Measurements from ENCODE around the gene LIPE. TPM values are rescaled to one million over a fixed set of nuclear protein-coding genes. Genes with fewer than 3 reads are reported as not detected.
"Not testable (repeated sequence)": the region's sequence is repeated elsewhere in the genome, so short reads cannot be mapped to it uniquely, and the experiment has no call there.

LIPE gene, protein sequence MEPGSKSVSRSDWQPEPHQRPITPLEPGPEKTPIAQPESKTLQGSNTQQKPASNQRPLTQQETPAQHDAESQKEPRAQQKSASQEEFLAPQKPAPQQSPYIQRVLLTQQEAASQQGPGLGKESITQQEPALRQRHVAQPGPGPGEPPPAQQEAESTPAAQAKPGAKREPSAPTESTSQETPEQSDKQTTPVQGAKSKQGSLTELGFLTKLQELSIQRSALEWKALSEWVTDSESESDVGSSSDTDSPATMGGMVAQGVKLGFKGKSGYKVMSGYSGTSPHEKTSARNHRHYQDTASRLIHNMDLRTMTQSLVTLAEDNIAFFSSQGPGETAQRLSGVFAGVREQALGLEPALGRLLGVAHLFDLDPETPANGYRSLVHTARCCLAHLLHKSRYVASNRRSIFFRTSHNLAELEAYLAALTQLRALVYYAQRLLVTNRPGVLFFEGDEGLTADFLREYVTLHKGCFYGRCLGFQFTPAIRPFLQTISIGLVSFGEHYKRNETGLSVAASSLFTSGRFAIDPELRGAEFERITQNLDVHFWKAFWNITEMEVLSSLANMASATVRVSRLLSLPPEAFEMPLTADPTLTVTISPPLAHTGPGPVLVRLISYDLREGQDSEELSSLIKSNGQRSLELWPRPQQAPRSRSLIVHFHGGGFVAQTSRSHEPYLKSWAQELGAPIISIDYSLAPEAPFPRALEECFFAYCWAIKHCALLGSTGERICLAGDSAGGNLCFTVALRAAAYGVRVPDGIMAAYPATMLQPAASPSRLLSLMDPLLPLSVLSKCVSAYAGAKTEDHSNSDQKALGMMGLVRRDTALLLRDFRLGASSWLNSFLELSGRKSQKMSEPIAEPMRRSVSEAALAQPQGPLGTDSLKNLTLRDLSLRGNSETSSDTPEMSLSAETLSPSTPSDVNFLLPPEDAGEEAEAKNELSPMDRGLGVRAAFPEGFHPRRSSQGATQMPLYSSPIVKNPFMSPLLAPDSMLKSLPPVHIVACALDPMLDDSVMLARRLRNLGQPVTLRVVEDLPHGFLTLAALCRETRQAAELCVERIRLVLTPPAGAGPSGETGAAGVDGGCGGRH
- polyA plus RNA-seq (2012; ENCODE audit: insufficient read depth, insufficient read length) = 14.7 TPM

DNA sequence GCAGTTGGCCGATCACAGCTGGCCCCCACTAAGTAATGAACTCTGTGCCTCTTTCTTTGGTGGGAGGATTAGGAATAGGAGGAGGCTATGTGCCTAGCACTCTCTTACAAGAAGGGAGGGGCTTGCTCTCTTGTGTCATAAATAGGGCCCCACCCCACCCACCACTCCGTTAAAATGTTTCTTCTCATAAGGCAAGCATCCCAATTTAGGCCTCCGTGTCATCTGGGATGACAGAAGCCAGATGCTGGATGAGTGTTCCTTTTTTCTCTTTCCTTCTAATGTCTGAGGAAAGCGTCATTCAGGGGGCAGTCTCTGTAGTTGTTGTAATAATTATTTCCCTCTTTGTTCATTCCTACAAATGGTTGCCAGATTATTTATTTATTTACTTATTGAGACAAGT, at the start of gene LIPE:
LIPE (minus strand) TSS at position 76 of the 400 bp plus-strand sequence. CDS start 239 bp downstream, outside the sequence.
- DNase-seq (ENCODE audit: low read depth, low spot score) = no peak
- H3K4me3 ChIP-seq (ENCODE audit: low read length) = no peak within 1 kb of the TSS

DNA sequence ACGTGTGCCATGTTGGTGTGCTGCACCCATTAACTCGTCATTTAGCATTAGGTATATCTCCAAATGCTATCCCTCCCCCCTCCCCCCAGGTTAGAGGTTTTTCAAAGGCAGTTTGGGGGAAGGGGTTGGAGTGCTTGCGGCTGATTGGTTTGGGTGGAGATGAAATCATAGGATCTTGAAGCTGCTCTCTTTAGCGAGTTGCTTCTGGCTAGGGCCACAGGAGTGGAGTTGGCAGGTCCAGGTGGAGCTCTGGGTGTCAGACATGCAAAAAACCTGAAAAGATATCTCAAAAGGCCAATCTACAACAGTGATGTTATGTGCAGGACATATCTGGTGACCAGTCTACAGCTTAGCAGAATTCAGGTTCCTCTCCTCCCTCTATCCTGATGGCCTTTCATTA, 48.2 kb upstream of the LIPE start:
- no peak overlapping the region for H3K4me3 ChIP-seq (ENCODE audit: low read length)
- DNase-seq (ENCODE audit: low read depth, low spot score) = no peak

DNA sequence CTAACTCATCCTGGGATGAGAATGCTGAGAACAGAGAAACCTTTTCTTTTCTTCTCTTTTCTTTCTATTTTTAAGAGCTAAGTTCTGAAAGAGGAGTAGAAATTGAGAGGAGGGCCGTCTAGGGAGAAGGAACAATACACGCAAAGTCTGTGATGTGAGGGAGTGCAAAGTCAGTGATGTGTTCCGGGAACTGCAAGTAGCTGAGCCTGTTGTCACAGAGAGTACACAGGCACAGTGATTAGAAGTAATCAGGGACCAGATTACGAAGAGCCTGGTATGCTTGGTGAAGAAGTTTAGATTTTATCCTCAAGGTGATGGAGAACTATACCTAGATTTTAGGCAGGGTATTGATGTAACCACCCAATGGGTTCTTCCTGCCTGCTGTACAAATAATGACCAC, 47.6 kb upstream of the LIPE start:
- no peak overlapping the region for H3K4me3 ChIP-seq (ENCODE audit: low read length)
- DNase-seq (ENCODE audit: low read depth, low spot score) = no peak

DNA sequence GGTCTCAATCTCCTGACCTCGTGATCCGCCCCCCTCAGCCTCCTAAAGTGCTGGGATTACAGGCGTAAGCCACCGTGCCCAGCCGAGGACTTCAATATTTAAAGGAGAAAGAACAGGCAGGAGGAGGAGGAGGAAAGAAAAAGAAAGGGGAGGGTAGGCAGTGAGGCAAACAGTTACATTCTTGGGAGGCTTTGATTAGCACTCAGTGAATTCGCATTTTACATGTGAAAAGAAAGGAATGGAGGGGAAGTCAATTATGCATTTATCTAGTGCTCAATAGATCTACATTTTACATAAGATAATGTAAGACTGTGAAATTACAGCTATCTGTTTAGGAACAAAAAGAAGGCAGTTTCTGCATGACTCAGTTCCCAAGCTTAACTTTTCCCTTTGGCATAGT, 46.5 kb upstream of the LIPE start:
- no peak overlapping the region for H3K4me3 ChIP-seq (ENCODE audit: low read length)
- DNase-seq (ENCODE audit: low read depth, low spot score) = no peak

DNA sequence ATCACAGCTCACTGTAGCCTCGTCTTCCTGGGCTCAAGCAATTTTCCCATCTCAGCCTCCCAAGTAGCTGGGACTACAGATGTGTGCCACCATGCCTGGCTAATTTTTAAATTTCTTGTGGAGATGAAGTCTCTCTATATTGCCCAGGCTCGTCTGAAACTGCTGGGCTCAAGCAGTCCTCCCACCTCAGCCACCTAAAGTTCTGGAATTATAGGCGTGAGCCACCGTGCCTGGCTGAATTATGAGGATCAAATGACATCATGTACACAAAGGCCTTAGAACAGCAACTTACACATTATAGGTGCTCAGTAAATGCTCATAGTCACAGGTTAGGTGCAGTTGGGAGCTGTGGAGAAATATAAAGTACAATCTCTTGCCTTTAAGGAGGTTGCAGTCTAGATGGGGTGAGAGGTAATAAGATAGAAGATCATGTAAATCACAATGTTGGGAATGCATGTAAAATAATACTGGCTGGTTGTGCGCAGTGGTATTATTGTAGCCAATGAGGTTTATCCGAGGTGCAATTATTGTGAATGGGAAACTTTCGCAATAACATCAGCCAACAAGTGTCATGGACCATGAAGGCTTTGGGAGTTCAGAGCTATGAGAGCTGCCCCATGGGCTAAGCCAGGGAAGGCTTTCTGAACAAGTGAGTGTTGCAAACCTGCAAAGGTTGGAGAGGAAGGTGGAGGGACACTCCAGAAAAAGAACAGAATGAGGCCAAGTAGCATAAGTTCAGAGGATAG, 45.4 kb upstream of the LIPE start:
- no peak for DNase-seq (ENCODE audit: low read depth, low spot score)
- no peak overlapping the region for H3K4me3 ChIP-seq (ENCODE audit: low read length)

DNA sequence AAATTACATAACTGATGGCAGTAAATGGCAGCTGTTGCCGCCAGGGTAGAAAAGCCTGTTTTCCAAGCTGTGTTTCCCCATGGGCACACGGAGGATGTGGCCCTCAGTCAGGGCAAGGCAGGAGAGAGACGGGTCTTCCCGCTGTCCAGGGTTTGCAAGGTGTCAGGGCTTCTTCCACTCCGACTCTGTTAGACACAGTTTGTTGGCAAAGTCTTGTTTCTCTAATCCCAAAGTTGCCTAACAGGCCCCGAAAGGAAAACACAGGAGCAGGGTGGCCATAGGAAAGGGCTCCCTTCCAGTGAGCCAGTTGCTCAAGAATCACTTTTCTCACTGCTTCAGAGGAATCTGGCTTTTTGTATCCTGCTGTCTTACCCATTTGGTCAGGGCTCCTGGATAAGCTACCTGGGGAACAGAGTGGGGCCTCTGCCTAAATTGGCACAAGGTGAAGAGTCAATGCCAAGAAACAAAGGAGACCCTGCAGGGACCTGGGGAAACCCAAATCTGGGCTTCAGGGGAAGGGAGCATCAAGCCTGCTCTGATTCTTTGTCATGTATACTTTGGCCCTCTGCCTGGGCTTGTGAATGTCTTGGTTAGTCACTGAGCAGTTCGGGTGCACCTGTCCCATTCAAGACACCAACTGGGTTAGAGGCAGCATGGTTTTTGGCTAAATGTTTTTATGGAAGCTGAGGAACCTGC, 44.5 kb upstream of the LIPE start:
- no peak for DNase-seq (ENCODE audit: low read depth, low spot score)
- no peak overlapping the region for H3K4me3 ChIP-seq (ENCODE audit: low read length)

DNA sequence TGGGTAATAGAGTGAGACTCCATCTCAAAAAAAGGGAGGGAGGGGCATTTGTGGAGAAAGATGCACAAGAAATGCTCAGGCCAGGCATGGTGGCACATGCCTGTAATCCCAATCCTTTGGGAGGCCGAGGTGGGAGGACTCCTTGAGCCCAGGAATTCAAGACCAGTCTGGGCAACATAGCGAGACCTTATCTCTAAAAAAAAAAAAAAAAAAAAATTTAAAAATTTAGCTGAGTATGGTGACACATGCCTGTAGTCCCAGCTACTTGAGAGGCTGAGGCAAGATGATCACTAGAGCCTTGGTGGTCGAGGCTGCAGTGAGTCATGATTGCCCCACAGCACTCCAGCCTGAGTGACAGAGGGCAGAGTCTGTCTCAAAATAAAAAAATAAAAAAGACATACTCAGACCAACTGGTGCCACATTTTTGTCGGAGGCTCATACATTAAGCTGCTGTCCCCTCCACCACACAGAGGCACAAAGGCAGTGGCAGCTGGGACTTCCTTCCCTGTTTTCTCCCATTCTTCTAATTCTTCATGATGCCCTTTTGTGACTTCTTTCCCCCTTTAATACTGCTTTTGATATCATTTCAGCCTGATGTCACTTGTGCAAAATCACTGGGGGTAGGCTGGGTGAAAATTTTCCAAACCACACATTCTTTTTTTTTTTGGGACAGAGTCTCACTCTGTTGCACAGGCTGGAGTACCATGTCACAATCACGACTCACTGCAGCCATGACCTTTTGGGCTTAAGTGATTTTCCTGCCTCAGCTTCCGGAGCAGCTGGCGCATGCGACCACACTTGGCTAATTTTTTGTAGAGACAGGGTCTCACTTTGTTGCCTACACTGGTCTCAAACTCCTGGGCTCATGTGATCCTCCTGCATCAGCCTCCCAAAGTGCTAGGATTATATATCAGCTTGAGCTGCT, 42.4 kb upstream of the LIPE start:
- DNase-seq (ENCODE audit: low read depth, low spot score) = no peak
- no peak overlapping the region for H3K4me3 ChIP-seq (ENCODE audit: low read length)

DNA sequence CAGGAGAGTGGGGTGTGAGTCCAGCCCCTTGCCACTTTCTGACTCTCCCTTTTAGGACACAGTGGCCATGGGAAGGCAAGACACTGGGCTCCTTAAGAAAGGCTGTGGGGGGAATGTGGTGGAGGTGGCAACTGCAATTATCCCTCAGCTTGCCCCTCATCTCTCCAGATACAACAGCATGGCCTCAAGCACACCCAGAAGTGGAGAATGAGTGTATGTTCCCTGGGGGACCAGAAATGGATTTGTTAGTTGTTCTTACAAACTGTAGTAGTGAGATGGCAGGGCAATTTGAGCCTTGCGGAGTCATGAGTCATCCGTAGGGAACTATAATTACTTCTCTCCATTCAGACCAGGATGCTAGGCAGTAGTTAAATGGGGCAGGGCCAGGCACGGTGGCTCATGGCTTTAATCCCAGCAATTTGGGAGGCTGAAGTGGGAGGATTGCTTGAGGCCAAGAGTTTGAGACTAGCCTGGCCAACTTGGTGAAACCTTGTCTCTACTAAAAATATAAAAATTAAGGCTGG, 41.1 kb upstream of the LIPE start:
- no peak for DNase-seq (ENCODE audit: low read depth, low spot score)
- H3K4me3 ChIP-seq (ENCODE audit: low read length) = no peak overlapping the region

DNA sequence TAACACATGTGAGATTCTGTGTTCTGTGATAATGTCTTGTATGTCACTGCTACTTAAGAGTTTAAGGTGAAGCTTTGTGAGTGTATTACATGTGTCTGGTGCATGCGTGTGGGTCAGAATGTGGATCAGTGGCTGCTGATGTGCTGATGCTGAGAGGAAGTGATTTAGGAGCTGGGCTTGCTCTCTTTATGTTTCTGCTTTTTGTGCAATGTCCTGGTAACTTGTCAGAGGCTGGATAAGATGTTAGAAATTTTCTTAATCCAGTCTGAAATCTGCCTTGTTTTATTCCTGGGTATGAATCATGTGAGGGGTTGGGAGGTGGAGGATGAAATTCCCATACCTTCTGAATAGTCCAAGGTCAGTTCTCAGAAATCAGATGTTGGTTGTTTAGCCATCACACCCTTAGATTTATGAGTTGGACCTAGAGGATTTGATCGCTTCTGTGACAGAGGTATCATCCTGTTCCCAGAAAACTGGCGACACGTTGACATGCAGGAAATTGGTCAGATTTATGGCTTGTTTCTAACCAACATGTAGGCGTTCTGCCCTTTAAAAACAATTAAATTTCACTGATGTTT, 40.1 kb upstream of the LIPE start:
- no peak for DNase-seq (ENCODE audit: low read depth, low spot score)
- no peak overlapping the region for H3K4me3 ChIP-seq (ENCODE audit: low read length)

DNA sequence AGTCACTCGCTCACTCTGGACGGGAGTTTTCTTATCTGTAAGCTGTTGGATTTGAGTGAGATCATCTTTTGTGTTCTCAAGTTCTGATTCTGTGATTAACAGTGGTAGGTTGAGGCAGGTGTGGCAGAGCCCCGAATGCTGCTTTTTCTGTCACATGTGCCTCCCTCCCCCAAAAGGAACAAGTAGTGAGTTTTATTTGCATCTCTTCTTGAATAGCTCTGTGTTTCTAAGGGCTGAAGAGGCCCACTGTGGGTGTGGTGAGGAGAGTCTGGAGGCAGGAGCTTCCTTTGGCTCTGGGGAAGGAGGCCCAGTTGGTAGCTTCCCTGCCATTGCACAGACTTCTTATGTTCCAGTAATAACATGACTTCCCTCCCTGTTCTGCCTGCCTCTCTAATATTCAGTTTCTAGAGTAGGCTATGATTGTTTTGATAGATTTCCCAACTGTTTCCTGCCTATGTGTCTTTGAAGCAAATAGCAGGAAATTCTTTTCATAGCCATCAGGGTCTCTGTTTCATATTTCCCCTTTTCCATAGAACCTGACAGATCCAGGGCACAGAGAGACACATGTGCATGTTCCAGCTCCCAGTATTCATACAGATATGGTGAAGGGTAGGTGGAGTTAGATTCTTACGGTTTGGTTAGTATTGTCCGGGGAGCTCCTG, 39.5 kb upstream of the LIPE start:
- no peak overlapping the region for H3K4me3 ChIP-seq (ENCODE audit: low read length)
- DNase-seq (ENCODE audit: low read depth, low spot score) = no peak

DNA sequence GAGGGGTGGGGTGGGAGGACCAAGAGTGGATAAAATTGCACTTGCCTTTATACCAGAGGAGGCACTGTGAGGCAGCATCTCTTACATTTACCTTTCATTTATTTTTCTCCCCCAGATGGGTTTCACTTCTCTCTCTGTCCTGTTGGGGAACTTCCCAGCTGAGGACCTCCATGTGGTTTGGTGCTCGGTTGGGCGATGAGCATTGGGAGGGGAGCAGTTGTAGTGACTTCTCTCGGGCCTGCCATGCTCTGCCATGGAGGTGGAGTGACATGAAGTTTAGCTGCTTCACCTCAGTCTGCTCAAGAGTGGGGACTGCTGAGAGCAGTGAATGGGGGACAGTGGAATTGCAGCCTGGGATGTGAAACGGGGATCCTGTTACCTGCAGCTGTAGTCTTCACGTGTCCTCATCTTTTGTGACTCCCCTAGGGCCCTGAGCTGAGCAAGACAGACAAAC, 38.7 kb upstream of the LIPE start:
- no peak for DNase-seq (ENCODE audit: low read depth, low spot score)

DNA sequence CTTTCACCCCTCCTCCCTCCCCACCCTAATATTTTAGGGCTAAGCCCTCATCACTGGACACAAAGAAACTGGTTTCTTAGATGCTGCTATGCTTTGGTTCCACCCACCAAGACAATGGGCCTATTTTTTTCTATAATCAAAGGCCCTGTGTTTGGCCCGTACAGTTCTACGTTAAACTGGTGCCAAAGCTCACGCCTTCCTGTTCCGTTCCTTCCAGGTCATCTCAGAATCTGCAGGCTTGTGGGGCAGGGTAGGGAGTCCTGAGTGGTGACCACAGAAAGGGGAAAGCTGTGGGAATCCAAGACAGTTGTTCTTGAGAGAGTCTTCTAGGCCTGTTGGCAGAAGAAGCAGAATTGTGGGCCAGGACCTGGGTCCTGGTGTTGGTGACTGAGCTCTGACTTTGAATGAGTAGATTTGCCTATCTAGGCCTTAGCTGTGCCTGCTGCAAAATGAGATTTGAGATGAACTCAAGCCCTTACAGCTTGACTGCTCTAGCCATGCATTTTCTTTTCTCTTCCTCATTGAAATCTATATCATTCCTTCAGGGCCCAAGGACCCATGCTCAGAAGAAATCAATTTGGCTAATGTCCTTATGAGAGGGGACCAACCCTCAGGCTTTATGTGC, 34.6 kb upstream of the LIPE start:
- no peak for DNase-seq (ENCODE audit: low read depth, low spot score)

More for the DNA sequence above, 38.7 kb upstream of the LIPE start:
- no peak overlapping the region for H3K4me3 ChIP-seq (ENCODE audit: low read length)

DNA sequence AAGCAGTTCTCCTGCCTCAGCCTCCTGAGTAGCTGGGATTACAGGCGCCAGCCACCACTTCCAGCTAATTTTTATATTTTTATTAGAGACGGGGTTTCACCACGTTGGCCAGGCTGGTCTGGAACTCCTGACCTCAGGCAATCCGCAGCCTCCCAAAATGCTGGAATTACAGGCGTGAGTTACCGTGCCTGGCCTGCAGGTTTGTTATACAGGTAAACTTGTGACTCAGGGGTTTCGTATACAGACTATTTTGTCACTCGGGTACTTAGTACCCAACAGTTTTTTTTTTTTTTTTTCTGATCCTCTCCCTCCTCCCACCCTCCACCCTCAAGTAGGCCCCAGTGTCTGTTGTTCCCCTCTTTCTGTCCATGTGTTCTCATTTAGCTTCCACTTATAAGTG, 34.0 kb upstream of the LIPE start:
- not testable (repeated sequence) for H3K4me3 ChIP-seq (ENCODE audit: low read length); DNase-seq (ENCODE audit: low read depth, low spot score)

More for the DNA sequence above, 34.6 kb upstream of the LIPE start:
- no peak overlapping the region for H3K4me3 ChIP-seq (ENCODE audit: low read length)

DNA sequence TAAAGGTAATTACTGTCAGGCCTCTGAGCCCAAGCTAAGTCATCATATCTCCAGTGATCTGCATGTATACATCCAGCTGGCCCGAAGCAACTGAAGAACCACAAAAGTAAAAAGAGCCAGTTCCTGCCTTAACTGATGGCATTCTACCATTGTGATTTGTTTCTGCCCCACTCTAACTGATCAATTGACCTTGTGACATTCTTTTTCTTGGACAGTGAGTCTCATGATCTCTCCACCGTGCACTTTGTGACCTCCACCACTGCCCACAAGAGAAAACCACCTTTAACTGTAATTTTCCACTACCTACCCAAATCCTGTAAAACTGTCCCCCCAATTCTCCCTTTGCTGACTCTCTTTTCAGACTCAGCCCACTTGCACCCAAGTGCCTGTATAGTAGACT, 32.7 kb upstream of the LIPE start:
- DNase-seq (ENCODE audit: low read depth, low spot score) = no peak

DNA sequence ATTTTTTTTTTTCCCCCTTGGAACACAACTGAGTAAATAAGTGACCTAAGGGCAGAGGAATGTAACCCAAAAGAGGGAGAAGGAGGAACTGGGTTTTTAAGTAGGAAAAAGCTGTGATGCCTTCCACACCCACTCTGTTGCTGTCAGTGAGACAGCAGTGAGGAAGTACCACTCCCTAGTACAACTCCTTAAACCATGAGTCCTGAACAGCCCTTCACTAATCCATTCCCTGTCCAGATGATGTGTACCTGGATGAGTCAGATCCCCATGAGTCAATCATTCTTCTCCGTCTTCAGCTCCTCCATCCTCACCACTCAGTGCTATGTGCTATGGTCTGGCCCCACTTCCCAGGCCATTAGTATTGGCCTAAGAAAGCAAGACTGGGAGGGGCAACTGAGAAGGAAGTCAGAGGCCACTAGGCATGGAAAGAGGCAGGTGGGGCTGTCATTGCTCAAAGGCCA, 28.5 kb upstream of the LIPE start:
- DNase-seq (ENCODE audit: low read depth, low spot score) = no peak
- no peak overlapping the region for H3K4me3 ChIP-seq (ENCODE audit: low read length)

More for the DNA sequence above, 32.7 kb upstream of the LIPE start:
- no peak overlapping the region for H3K4me3 ChIP-seq (ENCODE audit: low read length)

DNA sequence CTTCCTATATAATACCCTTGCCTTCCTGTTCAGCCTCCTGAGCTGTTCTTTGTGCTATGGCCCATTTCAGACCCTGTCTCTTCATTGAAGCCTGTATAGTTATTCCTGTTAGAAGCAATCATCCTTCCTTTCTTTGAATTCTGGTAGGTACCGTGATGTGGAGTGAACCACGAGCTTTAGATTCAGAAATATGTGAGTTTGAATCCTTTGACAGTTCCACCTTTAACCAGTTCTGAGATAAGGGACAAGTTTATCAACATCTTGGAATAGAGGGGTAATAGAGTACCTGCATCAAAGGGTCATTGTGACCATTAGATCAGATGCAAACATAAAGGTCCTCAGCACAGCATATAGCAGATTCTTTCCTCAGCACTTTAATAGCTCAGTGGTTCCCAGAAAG, 27.9 kb upstream of the LIPE start:
- H3K4me3 ChIP-seq (ENCODE audit: low read length) = no peak overlapping the region
- no peak for DNase-seq (ENCODE audit: low read depth, low spot score)

Data from Jurkat, Clone E6-1 (cell line).